ENCODE data around the gene TRIM23.
"Not testable (repeated sequence)": the region's sequence is repeated elsewhere in the genome, so short reads cannot be mapped to it uniquely, and the experiment has no call there.

The TRIM23 gene

DNA sequence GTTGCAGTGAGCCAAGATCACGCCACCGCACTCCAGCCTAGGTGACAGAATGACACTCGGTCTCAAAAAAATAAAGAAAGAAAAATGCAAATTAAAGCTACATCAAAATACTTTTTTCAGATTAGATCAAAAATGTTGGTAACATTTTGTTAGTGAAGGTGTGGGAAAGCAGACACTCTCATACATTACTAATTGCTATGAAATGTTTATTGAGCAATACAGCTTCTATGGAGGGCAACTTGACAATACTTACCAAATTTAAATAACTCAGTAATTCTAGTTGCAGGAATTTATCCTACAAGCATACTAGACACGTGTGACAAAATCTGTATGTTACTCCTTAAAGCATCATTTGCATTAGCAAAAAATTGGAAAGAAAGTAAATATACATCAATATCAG, 4.1 kb downstream of the TRIM23 start:
- H3K27ac ChIP-seq, result no peak overlapping the region
- TF ChIP-seq, protein P1, sequence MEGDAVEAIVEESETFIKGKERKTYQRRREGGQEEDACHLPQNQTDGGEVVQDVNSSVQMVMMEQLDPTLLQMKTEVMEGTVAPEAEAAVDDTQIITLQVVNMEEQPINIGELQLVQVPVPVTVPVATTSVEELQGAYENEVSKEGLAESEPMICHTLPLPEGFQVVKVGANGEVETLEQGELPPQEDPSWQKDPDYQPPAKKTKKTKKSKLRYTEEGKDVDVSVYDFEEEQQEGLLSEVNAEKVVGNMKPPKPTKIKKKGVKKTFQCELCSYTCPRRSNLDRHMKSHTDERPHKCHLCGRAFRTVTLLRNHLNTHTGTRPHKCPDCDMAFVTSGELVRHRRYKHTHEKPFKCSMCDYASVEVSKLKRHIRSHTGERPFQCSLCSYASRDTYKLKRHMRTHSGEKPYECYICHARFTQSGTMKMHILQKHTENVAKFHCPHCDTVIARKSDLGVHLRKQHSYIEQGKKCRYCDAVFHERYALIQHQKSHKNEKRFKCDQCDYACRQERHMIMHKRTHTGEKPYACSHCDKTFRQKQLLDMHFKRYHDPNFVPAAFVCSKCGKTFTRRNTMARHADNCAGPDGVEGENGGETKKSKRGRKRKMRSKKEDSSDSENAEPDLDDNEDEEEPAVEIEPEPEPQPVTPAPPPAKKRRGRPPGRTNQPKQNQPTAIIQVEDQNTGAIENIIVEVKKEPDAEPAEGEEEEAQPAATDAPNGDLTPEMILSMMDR (IDR thresholded peaks at IDR 0.05), result no peak
- no peak for TF ChIP-seq ZFX (IDR thresholded peaks at IDR 0.05; ENCODE audit: borderline replicate concordance)

DNA sequence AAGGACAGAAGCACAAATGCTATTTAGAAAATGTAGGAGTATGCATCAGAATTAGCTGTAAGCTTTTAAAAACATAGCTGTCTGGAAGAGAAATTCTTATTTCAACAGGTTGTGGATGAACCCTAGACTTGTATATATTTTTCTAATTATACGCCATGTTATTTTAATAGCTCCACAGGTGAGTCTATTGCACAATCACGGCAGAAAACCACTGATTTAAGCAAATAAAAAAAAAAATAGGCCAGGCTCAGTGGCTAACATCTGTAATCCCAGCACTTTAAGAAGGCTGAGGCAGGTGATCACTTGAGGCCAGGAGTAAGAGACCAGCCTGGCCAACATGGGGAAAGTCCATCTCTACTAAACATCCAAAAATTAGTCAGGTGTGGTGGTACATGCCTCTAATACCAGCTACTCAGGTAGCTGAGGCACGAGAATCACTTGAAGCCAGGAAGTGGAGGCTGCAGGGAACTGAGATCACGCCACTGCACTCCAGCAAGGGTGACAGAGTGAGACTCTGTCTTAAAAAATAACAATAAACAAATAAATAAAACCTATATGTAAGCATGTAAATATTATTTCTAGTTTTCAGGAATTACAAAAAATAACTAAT, 11.7 kb downstream of the TRIM23 start:
- TF ChIP-seq, protein P1 (IDR thresholded peaks at IDR 0.05), result no peak
- TF ChIP-seq ZFX (IDR thresholded peaks at IDR 0.05; ENCODE audit: borderline replicate concordance), result no peak
- H3K27ac ChIP-seq, result no peak overlapping the region

DNA sequence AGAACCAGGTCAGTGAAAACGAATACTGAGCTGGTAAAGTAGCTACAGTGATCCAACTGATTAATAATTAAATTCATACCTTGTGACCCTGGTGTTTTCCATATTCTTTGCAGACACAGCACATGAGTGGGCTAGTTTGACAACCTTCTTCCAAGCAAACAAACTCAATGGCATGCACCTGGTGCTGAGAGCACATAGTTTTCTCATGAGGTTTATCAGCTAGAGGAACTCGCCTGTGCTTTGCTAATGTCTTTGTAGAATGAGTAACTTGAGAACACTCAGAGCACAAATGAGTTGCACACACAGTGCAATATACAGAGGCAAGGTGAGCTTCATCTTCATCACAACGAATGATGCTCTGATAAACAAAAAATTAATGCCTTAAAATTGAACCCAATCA, 12.6 kb downstream of the TRIM23 start:
- TF ChIP-seq ZFX (IDR thresholded peaks at IDR 0.05; ENCODE audit: borderline replicate concordance), result no peak
- TF ChIP-seq, protein P1 (IDR thresholded peaks at IDR 0.05), result no peak
- 0 out of 2 replicates have a peak overlapping the region, but pooled peaks have one; percentile 7 for H3K27ac ChIP-seq

DNA sequence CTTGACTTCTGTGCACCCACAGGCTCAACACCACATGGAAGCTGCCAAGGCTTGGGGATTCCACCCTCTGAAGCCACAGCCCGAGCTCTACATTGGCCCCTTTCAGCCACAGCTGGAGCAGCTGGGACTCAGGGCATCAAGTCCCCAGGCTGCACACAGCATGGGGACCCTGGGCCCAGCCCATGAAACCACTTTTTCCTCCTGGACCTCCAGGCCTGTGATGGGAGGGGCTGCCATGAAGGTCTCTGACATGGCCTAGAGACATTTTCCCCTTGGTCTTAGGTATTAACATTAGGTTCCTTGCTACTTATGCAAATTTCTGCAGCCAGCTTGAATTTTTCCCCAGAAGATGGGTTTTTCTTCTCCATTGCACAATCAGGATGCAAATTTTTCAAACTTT, 22.4 kb downstream of the TRIM23 start:
- H3K27ac ChIP-seq, result not testable (repeated sequence)

DNA sequence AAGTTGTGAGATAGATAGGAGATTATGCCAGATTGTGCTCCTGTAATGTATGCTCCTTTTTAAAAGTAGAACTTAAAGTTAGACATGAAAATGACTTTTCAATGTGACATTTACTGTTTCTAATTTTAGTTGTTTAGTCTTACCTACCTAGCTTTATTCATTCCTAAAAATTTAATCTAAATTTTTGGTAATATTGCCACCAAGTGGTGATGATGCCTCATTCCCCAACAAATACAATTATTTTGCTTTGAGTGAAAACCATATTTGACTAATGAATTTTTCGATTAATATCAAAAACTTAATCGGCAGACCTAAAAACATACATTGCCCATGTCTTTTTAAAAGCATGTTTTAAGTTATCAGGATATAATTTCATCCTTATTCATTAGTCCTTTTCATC, 35.4 kb downstream of the TRIM23 start:
- no peak overlapping the region for H3K27ac ChIP-seq
- TF ChIP-seq, protein P1 (IDR thresholded peaks at IDR 0.05), result no peak
- no peak for TF ChIP-seq ZFX (IDR thresholded peaks at IDR 0.05; ENCODE audit: borderline replicate concordance)

DNA sequence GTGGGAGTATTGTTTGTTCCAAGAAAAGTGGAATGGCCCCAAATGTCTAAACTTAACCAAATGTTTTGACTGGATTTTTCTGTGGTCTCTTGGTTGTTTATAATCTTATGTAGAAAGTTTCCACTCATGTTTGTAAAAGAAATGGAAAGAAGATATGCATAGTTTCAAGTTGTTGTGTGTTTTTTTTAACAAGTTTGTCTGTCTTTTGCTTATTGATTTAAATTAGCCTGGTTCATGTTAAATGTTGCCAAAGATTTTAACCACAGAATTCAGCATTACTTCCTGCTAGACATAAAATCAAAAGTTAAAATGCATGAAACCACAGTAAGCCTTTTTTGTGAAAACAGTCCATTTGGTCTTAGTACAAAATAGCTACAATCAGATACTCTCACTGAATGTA, 47.0 kb downstream of the TRIM23 start:
- no peak for TF ChIP-seq ZFX (IDR thresholded peaks at IDR 0.05; ENCODE audit: borderline replicate concordance)
- TF ChIP-seq, protein P1 (IDR thresholded peaks at IDR 0.05), result no peak
- no peak overlapping the region for H3K27ac ChIP-seq

DNA sequence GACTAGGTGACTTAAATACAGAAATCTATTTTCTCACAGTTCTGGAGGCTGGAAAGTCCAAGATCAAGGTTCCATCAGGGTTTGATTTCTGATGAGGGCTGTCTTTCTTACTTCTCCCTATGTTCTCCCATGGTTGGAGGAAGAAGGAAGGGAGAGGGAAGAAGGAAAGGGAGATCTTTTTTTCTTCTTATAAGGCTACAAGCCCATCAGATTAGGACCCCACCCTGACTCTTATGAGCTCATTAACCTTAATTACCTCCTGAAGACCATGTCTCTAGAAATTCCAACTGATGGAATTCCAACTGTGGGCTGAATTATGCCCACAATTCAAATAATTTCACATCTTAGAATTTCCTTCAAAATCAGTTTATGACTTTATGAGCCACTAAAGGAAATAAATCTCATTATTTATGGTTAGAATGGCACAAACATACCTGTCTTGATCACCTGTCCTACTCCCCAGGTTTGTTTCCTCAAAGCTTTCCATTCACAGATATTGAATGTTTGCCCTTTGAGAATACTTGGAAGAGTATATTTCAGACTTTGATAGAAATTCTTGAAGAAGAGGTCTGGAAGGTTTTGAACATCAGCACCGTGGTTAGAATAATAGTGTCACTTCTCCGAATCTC, 53.4 kb downstream of the TRIM23 start:
- H3K27ac ChIP-seq, result no peak overlapping the region
- TF ChIP-seq ZFX (IDR thresholded peaks at IDR 0.05; ENCODE audit: borderline replicate concordance), result no peak
- TF ChIP-seq, protein P1 (IDR thresholded peaks at IDR 0.05), result no peak

All from 22Rv1 (cell line).